MCF 10A (cell line): ENCODE results near the gene ADGRL2. TPM values are rescaled to one million over a fixed set of nuclear protein-coding genes. Genes with fewer than 3 reads are reported as not detected.
A peak's percentile ranks its signal among the peaks of the same experiment; 100 is the strongest.

Experiments used
- BruUV-seq: library from RNA; stranded (reverse); fragments of 400-500 nt; replicated peaks from 2 replicates; lab custom pipeline; 2021; lab: Mats Ljungman, UMichigan
- CTCF ChIA-PET: fragments of 300-600 bp; sonication (Branson Sonifier 250); formaldehyde crosslinking; extraction: SDS; loops from one replicate; lab custom pipeline; 2021; ENCODE audit warnings: antibody characterized with exemption, inconsistent platforms; lab: Yijun Ruan, JAX
- POLR2A ChIA-PET: fragments of 300-600, 350-650 bp; sonication (Branson Sonifier 250); formaldehyde crosslinking; extraction: SDS; loops from one replicate; lab custom pipeline; 2020; ENCODE audit warnings: antibody characterized with exemption, inconsistent platforms; lab: Yijun Ruan, JAX
- DNase-seq: peaks from one replicate; pipeline ENCODE4 v3.0.0-alpha.2; 2018; ENCODE audit not compliant: unreplicated experiment
- H3K27ac Mint-ChIP-seq: one replicate; pipeline ENCODE4 v1.8.0; 2022; ENCODE audit warnings: mild to moderate bottlenecking, low read depth, mixed read lengths; ENCODE audit not compliant: unreplicated experiment
- H3K27me3 Mint-ChIP-seq: one replicate; pipeline ENCODE4 v1.8.0; 2022; ENCODE audit warnings: mixed read lengths; ENCODE audit not compliant: insufficient read depth, unreplicated experiment
- H3K36me3 Mint-ChIP-seq: one replicate; pipeline ENCODE4 v1.8.0; 2022; ENCODE audit warnings: mild to moderate bottlenecking, moderate library complexity, mixed read lengths; ENCODE audit not compliant: insufficient read depth, unreplicated experiment
- H3K4me1 Mint-ChIP-seq: one replicate; pipeline ENCODE4 v1.8.0; 2022; ENCODE audit warnings: mixed read lengths; ENCODE audit not compliant: insufficient read depth, unreplicated experiment
- H3K4me3 Mint-ChIP-seq: one replicate; pipeline ENCODE4 v1.8.0; 2022; ENCODE audit warnings: mild to moderate bottlenecking, moderate library complexity, mixed read lengths; ENCODE audit not compliant: unreplicated experiment
- H3K9me3 Mint-ChIP-seq: one replicate; pipeline ENCODE4 v1.8.0; 2022; ENCODE audit warnings: mixed read lengths; ENCODE audit not compliant: unreplicated experiment
- intact Hi-C: fragments of 100-400 bp; cut with micrococcal nuclease; formaldehyde crosslinking; loops from 2 replicates; pipeline ENCODE4 v1.14.1; 2022
- total RNA-seq: library from RNA; stranded (reverse); gene quantifications from 2 replicates; pipeline ENCODE4 v1.2.3, GENCODE V29; 2022
- TF ChIP-seq, protein P1 (sequence below): fragments of 200-600 bp; IDR thresholded peaks from one replicate; pipeline ENCODE4 v1.8.0; 2022; ENCODE audit warnings: antibody characterized with exemption, mild to moderate bottlenecking; ENCODE audit not compliant: unreplicated experiment

The ADGRL2 gene
- total RNA-seq, 1 experiment from 2014 or later: 3.0 TPM

DNA sequence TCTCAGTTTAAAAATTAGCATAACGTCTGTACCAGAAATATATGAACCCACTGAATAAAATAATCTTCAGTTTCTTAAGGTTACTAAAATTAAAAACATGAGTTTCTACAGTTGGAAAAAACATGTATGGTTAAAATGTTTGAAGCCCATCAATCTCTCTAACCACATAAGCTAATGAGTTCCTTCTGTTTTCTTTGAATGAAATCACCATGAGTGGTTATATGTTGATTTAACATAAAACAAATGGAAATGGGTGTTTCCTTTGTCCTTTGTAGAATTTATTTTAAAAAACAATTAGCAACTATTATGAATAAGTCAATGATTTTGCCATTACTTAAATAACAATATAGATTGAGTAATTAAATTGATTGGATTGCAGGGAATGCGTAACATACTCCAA, 3.0 kb upstream of the ADGRL2 start:
- BruUV-seq: no TSS peak
- ChIA-PET CTCF (interaction anchor here (0.5 to 0.7 kb wide), 2 partner anchors 247 to 1500 kb away, joined by 3 read pairs; no protein-coding TSS in a partner anchor), POLR2A (no interaction called here)
- H3K4me3 Mint-ChIP-seq: no peak overlapping the region
- H3K36me3 Mint-ChIP-seq: no peaks in the 10 kb centered on the region
- TF ChIP-seq, protein P1, sequence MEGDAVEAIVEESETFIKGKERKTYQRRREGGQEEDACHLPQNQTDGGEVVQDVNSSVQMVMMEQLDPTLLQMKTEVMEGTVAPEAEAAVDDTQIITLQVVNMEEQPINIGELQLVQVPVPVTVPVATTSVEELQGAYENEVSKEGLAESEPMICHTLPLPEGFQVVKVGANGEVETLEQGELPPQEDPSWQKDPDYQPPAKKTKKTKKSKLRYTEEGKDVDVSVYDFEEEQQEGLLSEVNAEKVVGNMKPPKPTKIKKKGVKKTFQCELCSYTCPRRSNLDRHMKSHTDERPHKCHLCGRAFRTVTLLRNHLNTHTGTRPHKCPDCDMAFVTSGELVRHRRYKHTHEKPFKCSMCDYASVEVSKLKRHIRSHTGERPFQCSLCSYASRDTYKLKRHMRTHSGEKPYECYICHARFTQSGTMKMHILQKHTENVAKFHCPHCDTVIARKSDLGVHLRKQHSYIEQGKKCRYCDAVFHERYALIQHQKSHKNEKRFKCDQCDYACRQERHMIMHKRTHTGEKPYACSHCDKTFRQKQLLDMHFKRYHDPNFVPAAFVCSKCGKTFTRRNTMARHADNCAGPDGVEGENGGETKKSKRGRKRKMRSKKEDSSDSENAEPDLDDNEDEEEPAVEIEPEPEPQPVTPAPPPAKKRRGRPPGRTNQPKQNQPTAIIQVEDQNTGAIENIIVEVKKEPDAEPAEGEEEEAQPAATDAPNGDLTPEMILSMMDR: no peak
- intact Hi-C loops: no loop called here
- DNase-seq: no peak
- no peak overlapping the region for H3K27ac Mint-ChIP-seq
- H3K9me3 Mint-ChIP-seq: no peaks in the 10 kb centered on the region
- no peaks in the 10 kb centered on the region for H3K4me1 Mint-ChIP-seq
- peaks cover 4% of the 10 kb centered on the region for H3K27me3 Mint-ChIP-seq

DNA sequence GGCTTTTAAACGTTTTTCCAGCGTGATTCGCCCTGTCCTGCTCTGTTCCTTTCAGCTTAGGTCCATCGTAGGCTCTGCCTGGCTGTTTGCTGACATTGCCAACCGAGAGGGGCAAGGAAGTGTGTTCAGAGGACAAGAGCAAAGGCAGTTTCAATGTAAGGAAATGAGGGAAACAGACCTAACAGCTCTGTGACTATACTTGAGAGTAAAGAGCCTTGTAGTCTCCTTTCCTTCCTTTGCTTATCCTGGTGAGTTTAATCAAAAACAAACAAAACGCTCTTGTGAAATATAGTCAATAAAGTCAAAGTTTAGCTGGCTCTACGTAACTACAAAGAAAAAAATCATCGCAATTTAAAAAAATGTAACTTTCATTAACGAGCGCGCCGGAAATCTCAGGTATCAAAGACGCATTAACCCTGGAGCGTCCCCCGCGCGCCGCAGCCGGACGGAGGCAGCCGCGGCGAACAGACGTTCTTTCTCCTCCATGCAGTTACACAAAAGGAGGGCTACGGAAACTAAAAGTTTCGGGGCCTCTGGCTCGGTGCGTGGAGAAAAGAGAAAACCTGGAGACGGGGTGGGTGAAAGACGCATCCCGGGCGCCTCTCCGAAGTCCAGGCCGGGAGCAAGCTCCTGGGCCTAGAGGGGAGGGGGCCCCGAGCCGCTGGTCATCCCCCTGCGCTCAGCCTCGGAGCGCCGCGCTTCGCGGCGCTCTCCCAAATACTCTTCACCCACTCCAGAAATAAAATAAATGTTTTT, 617 bp upstream of the ADGRL2 start:
- ChIA-PET POLR2A (interaction anchor here (0.6 to 6.6 kb wide), 15 partner anchors 9 to 777 kb away, joined by 3 to 56 read pairs (median 5); no protein-coding TSS in a partner anchor), CTCF (interaction anchor here (0.6 to 2.3 kb wide), 9 partner anchors 8 to 1813 kb away, joined by 3 to 7 read pairs (median 3); no protein-coding TSS in a partner anchor)
- no TSS peak for BruUV-seq
- H3K27ac Mint-ChIP-seq: peak overlapping the region; percentile 12
- TF ChIP-seq, protein P1: no peak
- no peaks in the 10 kb centered on the region for H3K36me3 Mint-ChIP-seq
- peaks cover 7% of the 10 kb centered on the region for H3K4me1 Mint-ChIP-seq
- H3K9me3 Mint-ChIP-seq: no peaks in the 10 kb centered on the region
- DNase-seq: peak; percentile 80
- H3K4me3 Mint-ChIP-seq: peak overlapping the region; percentile 98
- intact Hi-C loops: loop anchor here (2.0 to 5.0 kb wide), 4 partner anchors 251 to 1583 kb away; no protein-coding TSS in a partner anchor
- peaks cover 26% of the 10 kb centered on the region for H3K27me3 Mint-ChIP-seq

DNA sequence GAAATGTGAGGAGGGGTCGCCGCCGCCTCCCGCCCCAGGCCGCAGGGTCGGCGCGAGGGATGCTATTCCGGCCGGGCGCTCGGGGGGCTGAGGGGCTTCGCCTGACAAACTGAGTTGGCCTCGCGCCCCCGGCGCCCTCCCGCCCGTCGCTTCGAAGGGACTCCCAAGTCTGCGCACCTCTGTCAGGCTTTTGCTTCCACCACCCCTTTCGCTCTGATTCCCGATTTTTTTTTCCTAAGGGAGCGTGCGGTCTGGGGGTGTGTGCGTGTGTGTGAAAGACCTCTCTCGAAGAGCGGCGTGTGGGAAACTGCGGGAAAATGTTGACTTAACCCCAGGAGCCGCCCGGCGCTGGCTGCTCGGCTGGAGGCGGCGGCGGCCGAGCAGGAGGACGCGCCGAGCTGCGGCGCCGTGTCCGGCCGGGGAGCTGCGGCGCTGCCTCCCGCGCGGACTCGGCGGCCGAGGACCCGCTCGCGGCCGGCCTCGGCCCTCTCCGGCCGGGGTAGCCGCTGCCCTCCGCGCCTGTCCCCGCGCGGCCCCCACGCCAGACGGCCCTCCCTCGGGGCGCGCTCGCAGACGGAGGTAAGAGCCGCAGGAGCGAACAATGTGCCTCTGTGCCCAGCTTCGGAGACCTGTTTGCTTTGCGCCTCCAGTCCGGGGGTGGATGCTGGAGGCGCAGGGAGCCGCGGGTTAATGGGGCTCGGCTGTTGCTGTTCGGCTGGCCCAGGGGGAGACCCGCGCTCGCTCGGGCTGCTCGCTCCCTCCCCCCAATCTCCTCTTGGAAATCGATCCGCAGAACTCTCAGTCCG, 1.1 kb downstream of the ADGRL2 start:
- Mint-ChIP-seq H3K4me1 (peaks cover 7% of the 10 kb centered on the region), H3K36me3 (no peaks in the 10 kb centered on the region), H3K9me3 (no peaks in the 10 kb centered on the region), H3K4me3 (peak overlapping the region; percentile 98), H3K27me3 (peaks cover 41% of the 10 kb centered on the region), H3K27ac (peak overlapping the region; percentile 69)
- intact Hi-C loops: loop anchor here (2.0 to 5.0 kb wide), 4 partner anchors 253 to 1585 kb away; no protein-coding TSS in a partner anchor
- ChIA-PET CTCF (interaction anchor here (0.6 to 1.0 kb wide), 7 partner anchors 9 to 1369 kb away, joined by 3 to 6 read pairs (median 3); no protein-coding TSS in a partner anchor), POLR2A (interaction anchor here (0.5 to 6.6 kb wide), 13 partner anchors 8 to 1585 kb away, joined by 3 to 56 read pairs (median 5); no protein-coding TSS in a partner anchor)
- BruUV-seq: no TSS peak
- TF ChIP-seq, protein P1: no peak
- DNase-seq: peak; percentile 59
